Measurements from ENCODE around the gene UBQLN4.

DNA sequence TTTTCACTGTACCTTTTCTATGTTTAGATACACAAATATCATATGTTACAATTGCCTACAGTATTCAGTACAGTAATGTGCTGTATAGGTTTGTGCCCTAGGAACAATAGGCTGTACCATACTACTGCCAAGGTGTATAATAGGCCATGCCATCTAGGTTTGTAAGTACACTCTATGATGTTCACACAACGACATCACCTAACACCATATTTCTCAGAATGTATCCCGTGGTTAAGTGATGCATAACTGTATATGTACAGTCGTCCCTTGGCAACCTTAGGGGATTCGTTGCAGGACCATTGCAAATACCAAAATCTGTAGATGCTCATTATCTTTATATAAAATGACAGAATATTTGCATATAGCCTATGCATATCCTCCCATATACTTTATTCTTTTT, 27.0 kb downstream of the UBQLN4 start:
- no peak for TF ChIP-seq POLR2A (IDR thresholded peaks at IDR 0.05)
- TF ChIP-seq, protein P1, sequence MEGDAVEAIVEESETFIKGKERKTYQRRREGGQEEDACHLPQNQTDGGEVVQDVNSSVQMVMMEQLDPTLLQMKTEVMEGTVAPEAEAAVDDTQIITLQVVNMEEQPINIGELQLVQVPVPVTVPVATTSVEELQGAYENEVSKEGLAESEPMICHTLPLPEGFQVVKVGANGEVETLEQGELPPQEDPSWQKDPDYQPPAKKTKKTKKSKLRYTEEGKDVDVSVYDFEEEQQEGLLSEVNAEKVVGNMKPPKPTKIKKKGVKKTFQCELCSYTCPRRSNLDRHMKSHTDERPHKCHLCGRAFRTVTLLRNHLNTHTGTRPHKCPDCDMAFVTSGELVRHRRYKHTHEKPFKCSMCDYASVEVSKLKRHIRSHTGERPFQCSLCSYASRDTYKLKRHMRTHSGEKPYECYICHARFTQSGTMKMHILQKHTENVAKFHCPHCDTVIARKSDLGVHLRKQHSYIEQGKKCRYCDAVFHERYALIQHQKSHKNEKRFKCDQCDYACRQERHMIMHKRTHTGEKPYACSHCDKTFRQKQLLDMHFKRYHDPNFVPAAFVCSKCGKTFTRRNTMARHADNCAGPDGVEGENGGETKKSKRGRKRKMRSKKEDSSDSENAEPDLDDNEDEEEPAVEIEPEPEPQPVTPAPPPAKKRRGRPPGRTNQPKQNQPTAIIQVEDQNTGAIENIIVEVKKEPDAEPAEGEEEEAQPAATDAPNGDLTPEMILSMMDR (IDR thresholded peaks at IDR 0.05): no peak
- TF ChIP-seq POLR2AphosphoS5 (IDR thresholded peaks at IDR 0.05): no peak
